ENCODE data around the gene MYO9A.
"Not testable (repeated sequence)": the region's sequence is repeated elsewhere in the genome, so short reads cannot be mapped to it uniquely, and the experiment has no call there.

The MYO9A gene

DNA sequence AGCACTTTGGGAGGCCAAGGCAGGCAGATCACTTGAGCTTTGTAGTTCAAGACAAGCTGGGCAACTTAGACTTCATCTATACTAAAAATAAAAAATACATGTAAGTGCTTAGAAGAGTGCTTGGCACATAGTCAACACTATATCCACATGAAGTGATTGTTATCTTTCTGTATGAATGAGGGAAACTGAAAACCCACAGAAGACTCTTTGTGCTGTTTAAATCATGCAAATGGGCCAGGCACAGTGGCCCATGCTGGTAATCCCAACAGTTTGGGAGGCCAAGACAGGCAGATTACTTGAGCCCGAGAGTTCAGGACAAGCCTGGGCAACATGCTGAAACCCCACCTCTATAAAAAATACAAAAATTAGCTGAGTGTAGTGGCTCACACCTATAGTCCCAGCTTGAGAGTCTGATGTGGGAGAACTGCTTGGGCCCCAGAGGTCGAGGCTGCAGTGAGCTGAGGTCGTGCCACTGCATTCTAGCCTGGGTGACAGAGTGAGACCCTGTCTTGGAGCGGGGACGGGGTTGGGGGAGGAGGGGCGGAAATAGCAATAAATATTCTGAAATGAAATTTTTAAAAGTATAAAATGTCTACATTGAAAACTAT is 177.9 kb downstream of the MYO9A start:
- no peak for DNase-seq

DNA sequence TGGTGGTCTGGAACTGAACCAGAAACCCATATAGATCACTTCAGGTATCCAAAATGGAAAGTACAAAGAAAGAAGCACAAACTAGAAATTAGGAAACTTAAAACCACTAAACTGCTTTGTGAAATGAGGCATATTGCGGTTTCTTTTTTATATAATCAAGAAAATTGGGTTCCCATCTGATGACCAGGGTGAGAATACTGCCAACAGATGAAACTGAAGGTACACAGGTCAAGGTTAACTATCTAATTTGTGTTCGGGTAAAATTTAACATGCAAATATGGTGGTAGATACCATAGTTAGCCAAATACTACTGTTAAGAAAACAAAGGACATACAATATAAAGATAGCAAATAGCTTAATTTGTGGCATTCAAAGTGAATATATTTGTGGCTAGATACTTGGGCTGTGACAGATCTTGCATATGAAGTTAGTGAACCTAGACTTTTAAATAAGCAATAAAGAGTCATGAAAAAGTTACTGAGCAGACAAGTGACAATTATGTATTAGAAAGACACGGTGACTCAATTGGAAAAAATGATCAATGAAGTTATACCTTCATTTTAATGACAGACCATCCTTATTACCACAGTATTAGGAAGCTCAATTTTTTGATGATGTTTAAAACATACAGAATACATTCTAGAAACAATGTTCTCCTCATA is 180.2 kb downstream of the MYO9A start:
- no peak for DNase-seq

GRCh38 chr15:71934446-71934845 is 183.5 kb downstream of the MYO9A start:
- no peak for DNase-seq

DNA sequence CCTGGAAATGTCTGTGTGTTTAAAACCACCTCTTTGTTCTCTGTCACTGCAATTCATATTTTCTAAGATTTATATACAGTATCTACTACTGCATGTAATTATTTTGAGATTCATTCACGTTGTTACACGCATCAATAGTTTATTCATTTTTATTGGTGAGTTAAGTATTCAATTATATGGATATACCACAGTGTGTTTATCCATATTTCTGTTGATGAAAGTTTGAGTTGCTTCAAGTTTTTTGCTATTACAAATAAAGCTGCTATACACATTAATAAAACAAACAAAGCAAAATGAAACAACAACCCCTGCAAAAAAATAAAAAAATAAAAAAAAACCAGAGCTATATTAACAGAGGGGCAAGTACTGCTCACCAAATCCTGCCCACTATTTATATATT is 185.3 kb downstream of the MYO9A start:
- DNase-seq: no peak

GRCh38 chr15:71931261-71931660 is 186.7 kb downstream of the MYO9A start:
- DNase-seq: no peak

- DNase-seq: no peak
These were observed 192.8 kb downstream of the MYO9A start for GRCh38 chr15:71925145-71925544.

DNA sequence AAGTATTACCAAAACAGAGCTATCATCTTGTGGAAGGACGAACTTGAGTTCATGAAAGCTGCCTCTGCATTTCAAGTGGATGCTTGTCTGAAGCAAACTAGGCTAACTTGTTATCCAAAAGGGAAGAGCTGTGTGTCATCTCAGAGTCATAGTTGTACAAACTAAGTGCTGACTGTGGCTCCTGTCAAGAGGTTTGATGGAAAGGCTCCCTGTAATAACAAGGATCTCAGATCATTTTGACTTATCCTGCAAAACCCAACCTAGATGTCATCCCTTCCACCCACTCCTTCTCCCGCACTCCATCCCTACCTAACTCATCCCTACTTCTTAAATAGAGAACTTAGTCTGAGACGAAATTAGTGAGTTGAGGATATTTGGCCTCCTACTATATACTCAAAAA is 196.8 kb downstream of the MYO9A start:
- no peak for DNase-seq

DNA sequence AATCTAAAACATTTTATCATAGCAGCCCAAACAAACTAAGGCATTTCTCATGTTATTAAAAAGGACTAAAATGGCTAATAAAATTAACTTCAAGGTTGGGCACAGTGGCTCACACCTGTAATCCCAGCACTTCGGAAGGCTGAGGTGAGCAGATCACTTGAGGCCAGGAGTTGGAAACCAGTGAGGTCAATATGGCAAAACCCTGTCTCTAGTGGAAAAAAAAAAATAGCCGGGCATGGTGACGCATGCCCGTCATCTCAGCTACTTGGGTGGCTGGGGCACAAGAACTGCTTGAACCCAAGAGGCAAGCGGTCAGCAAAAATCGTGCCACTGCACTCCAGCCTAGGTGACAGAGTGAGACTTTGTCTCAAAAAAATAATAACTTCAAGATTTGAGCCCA is 197.4 kb downstream of the MYO9A start:
- no peak for DNase-seq

DNA sequence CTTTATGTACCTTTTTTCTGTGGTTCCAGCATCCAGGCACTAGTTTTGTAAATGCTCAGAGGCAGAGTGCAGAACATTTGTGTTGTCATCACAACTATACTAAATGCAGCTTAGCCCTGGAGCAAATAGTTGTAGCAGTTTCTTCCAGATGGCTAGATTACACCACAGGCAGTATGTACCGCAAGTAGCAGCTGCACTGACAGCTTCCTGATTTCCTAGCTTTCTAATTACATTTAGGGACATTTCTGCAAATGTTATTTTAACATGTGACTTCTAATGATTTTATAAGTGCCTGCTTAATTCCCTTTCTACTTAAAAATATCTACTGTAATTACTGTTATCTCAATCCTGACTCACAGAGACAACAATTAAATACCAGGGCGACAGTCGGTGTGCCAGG is 201.1 kb downstream of the MYO9A start:
- DNase-seq: no peak

DNA sequence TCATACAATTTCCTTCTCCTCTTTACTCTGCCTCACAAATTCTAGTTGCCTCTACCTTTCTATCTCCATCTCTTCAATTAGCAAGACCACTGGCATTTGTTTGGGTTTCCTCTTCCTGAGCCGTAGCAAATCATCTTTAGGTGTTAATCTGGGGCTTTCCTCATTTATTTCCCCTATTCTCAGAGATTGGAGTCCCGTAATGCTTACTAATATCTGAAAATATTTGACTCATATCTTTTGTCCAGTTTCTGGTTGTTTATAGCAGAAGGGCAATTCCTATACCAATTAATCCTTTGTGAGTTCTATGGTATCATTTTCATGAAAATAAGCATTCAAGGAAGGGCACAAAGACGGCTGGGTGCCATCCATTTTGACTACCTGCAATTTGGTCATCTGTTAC is 203.9 kb downstream of the MYO9A start:
- DNase-seq: peak; percentile 14

DNA sequence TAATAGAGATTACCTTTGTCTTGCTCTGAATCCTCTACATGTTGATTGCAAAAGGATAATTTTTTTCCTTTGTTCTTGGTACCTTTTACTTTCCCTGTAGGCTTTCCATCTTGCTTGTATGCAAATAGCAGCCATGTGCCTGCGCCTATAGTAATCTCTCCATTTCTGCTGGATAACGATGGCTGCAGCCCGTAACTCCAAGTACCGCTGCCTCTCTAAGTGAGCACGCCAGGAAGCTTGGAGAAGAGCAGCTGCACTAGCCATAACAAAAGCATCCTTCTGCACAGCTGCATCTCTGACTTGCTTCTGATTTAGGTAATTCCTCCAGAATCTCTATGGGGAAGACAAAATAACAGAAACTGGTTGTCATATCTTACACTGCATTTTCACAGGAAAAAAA is 218.3 kb downstream of the MYO9A start:
- no peak for DNase-seq

- DNase-seq: no peak
These were observed 224.3 kb downstream of the MYO9A start for GRCh38 chr15:71893691-71894090.

DNA sequence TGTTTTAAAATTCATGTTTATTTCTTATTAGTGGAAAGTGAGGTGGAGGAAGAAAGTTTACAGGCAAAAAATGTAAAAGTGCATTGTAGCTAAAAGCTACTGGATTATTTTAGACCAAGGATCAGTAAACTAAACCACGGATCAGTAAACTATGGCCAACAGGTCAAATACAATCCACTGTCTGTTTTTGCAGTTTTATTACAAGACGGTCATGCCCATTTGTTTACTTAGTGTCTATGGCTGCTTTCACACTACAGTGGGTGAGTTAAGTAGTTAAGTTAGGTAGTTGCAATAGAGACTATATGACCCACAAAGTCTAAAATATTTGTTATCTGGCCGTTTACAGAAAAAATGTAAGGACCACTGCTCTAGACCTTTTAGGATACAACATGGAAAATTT is 225.6 kb downstream of the MYO9A start:
- DNase-seq: no peak

DNA sequence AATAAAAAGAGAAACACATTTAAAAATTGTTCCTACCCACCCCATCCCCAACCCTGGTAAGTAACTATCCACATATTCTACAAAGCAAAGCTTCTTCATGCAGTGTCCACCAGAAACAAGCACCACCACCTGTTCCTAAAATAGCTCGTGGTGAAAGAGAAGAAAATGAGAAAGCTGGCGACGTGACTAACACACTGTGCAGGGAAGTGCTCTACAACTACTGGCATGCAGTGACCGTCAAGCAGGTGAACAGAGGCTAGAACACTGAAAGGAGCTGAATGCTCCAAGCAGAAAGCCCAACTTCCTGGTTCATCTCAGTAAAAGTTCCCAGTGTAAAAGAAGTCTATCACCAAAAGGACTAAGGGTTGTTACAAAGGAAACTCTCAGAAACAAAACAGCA is 226.9 kb downstream of the MYO9A start:
- no peak for DNase-seq

GRCh38 chr15:71889947-71890346 is 228.0 kb downstream of the MYO9A start:
- no peak for DNase-seq

DNA sequence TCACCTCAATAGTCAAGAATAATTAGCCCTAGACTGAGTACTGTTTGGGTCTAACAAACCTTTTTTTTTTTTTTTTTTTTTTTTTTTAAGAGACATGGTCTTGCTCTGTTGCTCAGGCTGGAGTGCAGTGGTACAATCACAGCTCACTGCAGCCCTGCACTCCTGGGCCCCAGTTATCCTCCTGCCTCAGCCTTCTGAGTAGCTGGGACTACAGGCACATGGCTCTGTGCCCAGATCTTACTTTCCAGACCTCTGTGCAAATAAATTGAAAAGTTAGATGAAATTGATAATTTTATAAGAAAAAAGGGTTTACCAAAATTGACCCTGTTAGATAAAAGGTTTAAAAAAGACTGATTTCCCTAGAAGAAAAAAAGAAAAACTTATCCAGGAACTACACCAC is 228.6 kb downstream of the MYO9A start:
- no peak for DNase-seq

- no peak for DNase-seq
These were observed 229.2 kb downstream of the MYO9A start for GRCh38 chr15:71888797-71889196.

DNA sequence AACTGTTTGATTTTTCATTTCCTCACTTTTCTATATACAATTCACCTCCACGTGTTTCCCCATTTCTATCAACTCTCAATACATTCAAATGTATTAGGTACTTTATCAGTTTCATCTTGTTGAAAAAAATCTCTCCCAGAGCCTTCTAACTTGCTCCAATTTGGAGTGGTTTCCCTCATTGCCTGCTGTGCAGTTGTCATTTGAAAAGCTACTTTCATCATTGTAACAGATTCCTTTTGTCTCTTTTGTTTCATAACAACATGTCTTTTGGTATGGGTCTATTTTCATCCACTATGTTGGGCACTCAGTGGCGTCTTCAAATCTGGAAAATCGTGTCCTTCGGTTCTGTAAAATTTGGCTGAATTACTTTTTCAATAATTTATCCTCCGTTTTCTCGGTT is 232.6 kb downstream of the MYO9A start:
- DNase-seq: no peak

DNA sequence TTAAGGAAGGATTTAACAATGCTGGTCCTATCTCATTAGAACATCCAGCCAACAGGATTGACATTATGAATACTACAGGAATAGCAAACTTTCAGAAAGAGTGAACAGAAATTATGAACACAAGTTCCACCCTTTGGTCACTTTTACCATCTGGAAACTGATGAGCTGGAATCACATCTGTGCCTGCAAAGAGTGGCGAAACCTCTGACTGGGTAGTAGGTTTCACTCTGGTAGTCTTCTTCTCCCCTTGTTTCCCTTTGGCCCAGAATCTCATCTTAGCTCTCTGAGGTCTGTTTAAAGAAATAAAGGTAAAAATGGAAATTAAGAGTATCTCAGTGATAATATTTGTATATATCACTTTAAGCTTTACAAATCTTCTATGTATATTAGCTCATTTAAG is 234.5 kb downstream of the MYO9A start:
- peak; percentile 2 for DNase-seq

- no peak for DNase-seq
These were observed 237.7 kb downstream of the MYO9A start for GRCh38 chr15:71880276-71880675.

- peak; percentile 15 for DNase-seq
These were observed 243.7 kb downstream of the MYO9A start for GRCh38 chr15:71874245-71874644.

DNA sequence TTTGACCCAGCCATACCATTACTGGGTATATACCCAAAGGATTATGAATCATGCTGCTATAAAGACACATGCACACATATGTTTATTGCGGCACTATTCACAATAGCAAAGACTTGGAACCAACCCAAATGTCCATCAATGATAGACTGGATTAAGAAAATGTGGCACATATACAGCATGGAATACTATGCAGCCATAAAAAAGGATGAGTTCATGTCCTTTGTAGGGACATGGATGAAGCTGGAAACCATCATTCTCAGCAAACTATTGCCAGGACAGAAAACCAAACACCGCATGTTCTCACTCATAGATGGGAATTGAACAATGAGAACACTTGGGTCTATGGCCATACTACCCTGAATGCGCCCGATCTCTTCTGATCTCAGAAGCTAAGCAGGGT is 259.7 kb downstream of the MYO9A start:
- not testable (repeated sequence) for DNase-seq

DNA sequence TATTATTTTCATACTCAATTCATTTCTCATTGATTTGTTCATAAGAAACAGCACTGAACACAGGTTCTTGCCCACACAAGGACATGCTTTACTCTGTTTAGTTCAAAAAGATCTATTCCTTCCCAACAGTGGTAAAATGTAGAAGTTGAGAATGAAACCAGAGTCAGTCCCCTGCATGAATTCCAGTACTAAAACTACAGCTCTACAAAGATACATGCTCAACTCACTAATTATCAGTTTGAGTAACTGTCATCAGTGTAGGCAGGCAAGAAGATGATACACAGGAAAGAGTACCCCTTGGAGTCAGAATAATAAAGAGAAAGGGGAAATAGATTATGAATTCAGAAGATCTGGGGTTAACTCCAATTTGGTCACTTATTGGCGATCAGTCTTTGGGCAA is 264.4 kb downstream of the MYO9A start:
- peak; percentile 42 for DNase-seq

- no peak for DNase-seq
These were observed 273.0 kb downstream of the MYO9A start for GRCh38 chr15:71844916-71845315.

- no peak for DNase-seq
These were observed 276.4 kb downstream of the MYO9A start for GRCh38 chr15:71841563-71841962.
